ENCODE results near the gene DYDC2. TPM values are rescaled to one million over a fixed set of nuclear protein-coding genes. Genes with fewer than 3 reads are reported as not detected.

The DYDC2 gene
- total RNA-seq, 4 donors from 2014 or later = not detected

DNA sequence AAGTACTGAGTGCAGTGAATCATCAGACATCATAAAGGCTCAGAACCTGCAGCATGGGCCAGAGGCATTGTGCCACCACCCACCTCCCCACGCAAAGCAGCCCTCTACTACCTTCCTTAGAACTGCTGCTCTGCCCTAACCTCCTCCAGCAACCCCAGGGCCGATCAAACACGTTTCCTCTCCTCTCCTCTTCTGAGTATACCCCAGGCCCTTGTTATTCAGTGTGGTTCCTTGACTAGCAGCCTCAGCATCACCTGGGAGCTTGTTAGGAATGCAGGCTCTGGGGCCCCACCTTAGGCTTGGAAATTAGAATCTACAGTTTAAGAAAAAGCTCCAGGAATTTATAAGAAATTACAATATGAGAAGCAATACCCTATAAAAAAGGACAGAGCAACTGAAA lies 33.3 kb upstream of the DYDC2 start:
- H3K4me1 ChIP-seq = no peaks in the 10 kb centered on the region
- no peaks in the 10 kb centered on the region for H3K36me3 ChIP-seq
- H3K27ac ChIP-seq = no peak overlapping the region
- no peaks in the 10 kb centered on the region for H3K9me3 ChIP-seq
- no peak overlapping the region for H3K4me3 ChIP-seq
- TF ChIP-seq EP300 (IDR thresholded peaks at IDR 0.05) = no peak
- no peak for TF ChIP-seq POLR2AphosphoS5 (IDR thresholded peaks at IDR 0.05)
- no peak for TF ChIP-seq CTCF (IDR thresholded peaks at IDR 0.05)
- TF ChIP-seq POLR2A (IDR thresholded peaks at IDR 0.05) = no peak
- peaks cover 5% of the 10 kb centered on the region for H3K27me3 ChIP-seq
- ATAC-seq = no peak
- 50 to 60% methylated on average over 1 to 3 of the region's 3 CpGs for WGBS, 2 donors (ENCODE audit: low coverage in 1 of 2)

GRCh38 chr10:80324086-80324485 lies 32.5 kb upstream of the DYDC2 start:
- peaks cover 11% of the 10 kb centered on the region for H3K27me3 ChIP-seq
- H3K9me3 ChIP-seq = no peaks in the 10 kb centered on the region
- H3K36me3 ChIP-seq = no peaks in the 10 kb centered on the region
- TF ChIP-seq CTCF (IDR thresholded peaks at IDR 0.05) (no peak), EP300 (IDR thresholded peaks at IDR 0.05) (no peak), POLR2AphosphoS5 (IDR thresholded peaks at IDR 0.05) (no peak), POLR2A (IDR thresholded peaks at IDR 0.05) (no peak)
- H3K4me1 ChIP-seq = no peaks in the 10 kb centered on the region
- 46 to 78% methylated on average over 1 of the region's 1 CpG for WGBS, 2 donors (ENCODE audit: low coverage in 1 of 2)
- no peak for ATAC-seq
- no peak overlapping the region for H3K27ac ChIP-seq
- H3K4me3 ChIP-seq = no peak overlapping the region

GRCh38 chr10:80324891-80325364 lies 31.7 kb upstream of the DYDC2 start:
- Histone ChIP-seq H3K4me1 (no peaks in the 10 kb centered on the region), H3K36me3 (no peaks in the 10 kb centered on the region), H3K9me3 (no peaks in the 10 kb centered on the region), H3K27me3 (peaks cover 12% of the 10 kb centered on the region), H3K27ac (no peak overlapping the region), H3K4me3 (no peak overlapping the region)
- TF ChIP-seq POLR2A (IDR thresholded peaks at IDR 0.05) (no peak), EP300 (IDR thresholded peaks at IDR 0.05) (no peak), CTCF (IDR thresholded peaks at IDR 0.05) (no peak), POLR2AphosphoS5 (IDR thresholded peaks at IDR 0.05) (no peak)
- no peak for ATAC-seq
- WGBS, 2 donors (ENCODE audit: low coverage in 1 of 2) = 63 to 80% methylated on average over 5 to 6 of the region's 6 CpGs

DNA sequence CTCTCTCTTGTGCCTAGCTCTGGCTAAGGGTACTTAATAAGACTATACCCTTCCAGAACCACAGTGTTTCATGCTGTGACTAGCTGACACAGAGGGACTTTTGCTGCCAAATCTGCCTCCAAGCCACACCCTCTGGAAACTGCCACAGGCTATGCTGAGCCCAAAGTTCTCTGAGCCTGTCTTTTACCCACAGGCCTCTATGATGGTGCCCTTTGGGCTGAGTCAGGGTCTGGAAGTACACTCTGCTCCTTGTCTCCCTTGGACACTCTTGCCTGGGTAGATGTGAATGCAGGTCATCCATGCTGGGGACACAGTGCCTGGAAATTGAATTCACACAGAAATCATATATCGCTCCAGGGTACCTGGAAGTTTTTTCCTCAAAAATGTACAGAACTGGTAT lies 22.6 kb upstream of the DYDC2 start:
- Histone ChIP-seq H3K9me3 (no peaks in the 10 kb centered on the region), H3K36me3 (no peaks in the 10 kb centered on the region), H3K27ac (no peak overlapping the region), H3K4me1 (no peaks in the 10 kb centered on the region), H3K4me3 (no peak overlapping the region), H3K27me3 (peaks cover 2% of the 10 kb centered on the region)
- TF ChIP-seq POLR2AphosphoS5 (IDR thresholded peaks at IDR 0.05) (no peak), EP300 (IDR thresholded peaks at IDR 0.05) (no peak), CTCF (IDR thresholded peaks at IDR 0.05) (no peak), POLR2A (IDR thresholded peaks at IDR 0.05) (no peak)
- no peak for ATAC-seq
- WGBS, 2 donors (ENCODE audit: low coverage in 1 of 2) = 87 to 100% methylated on average over 1 of the region's 1 CpG

- TF ChIP-seq CTCF (IDR thresholded peaks at IDR 0.05) (no peak), POLR2A (IDR thresholded peaks at IDR 0.05) (no peak), EP300 (IDR thresholded peaks at IDR 0.05) (no peak), POLR2AphosphoS5 (IDR thresholded peaks at IDR 0.05) (no peak)
- Histone ChIP-seq H3K9me3 (no peaks in the 10 kb centered on the region), H3K4me1 (no peaks in the 10 kb centered on the region), H3K27me3 (no peaks in the 10 kb centered on the region), H3K27ac (no peak overlapping the region), H3K4me3 (no peak overlapping the region), H3K36me3 (no peaks in the 10 kb centered on the region)
- ATAC-seq = no peak
- 70 to 80% methylated on average over 1 of the region's 1 CpG for WGBS, 2 donors (ENCODE audit: low coverage in 1 of 2)
These were observed 12.3 kb upstream of the DYDC2 start for GRCh38 chr10:80344276-80344675.

All from gastroesophageal sphincter (tissue), 4 donors.